OCI-LY7 (cell line): Measurements from ENCODE around the gene ZFYVE28.

Experiments used
- CTCF ChIP-seq: fragments of 200-600 bp; sonication (generic); conservative IDR thresholded peaks from 2 replicates; pipeline ENCODE4 v1.5.1; 2014; ENCODE audit warnings: mild to moderate bottlenecking, antibody characterized with exemption, low read length, moderate library complexity, mixed read lengths
- EZH2phosphoT487 ChIP-seq: fragments of 200-600 bp; sonication (generic); IDR thresholded peaks from 2 replicates; pipeline ENCODE4 v1.6.1; 2018; ENCODE audit warnings: low read depth, borderline replicate concordance, mild to moderate bottlenecking, mixed run types, antibody characterized with exemption, low read length, moderate library complexity, mixed read lengths

DNA sequence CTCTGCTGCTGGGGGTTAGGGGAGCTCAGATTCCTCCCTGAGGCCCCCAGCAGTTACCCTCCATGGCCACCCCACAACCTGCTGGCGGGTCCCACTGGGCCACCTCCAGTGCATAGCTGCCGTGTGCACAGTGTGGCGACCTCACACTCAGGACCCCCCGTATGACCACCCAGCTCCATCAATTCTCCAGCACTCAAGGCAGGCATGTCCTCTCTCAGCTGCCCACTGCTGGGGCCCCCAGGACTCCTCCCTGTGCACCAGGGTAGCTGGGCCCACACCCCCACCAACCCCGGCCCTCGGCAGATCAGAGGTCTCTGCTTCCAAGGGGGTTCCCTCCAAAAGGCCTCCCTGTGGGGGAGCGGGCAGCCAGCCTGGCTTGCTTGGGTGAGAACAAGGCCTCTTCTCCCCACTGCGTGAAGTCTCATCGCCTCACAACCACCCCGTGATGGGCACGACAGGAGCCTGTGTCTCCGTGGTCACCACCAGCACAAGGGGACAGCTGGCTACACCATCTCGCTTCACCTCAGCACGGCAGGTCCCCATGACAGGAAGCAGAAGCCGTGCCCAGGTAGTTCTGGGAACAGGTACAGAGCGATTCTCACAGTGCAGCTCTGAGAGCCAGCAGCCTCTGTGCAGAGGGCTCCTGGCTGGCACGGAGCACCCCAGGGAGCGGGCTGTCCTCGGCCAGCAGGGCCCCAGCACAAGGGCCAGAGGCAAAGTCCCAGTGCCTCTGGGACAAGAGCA is 171.9 kb downstream of the ZFYVE28 start:
- no peak for TF ChIP-seq CTCF
- TF ChIP-seq EZH2phosphoT487: no peak
